Measurements from ENCODE around the gene CNGA2.

DNA sequence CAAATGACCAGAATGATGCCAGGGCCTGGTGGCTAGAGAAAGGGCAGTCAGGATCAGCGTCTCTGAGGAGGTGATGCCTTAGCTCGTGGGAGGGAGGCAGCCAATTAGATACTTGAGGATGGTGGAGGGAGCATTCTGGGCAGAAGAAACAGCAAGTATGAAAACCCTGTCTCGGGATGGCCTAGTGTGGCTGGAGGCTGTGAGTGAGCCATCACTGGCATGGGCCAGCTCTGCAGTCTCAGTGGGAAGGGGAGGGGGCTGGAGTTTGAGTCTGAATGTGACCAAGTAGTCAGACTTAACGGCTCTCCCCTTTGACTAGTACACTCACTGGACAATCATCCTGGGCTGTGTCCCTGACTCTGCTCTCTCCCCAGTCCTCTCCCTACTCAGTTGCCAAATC, 7.1 kb downstream of the CNGA2 start:
- TF ChIP-seq EP300 (IDR thresholded peaks at IDR 0.05; ENCODE audit: borderline replicate concordance): no peak
- TF ChIP-seq EGR1 (IDR thresholded peaks at IDR 0.05): no peak
